ENCODE data around the gene GNPNAT1. TPM values are rescaled to one million over a fixed set of nuclear protein-coding genes. Genes with fewer than 3 reads are reported as not detected.

Gene GNPNAT1
- polyA plus RNA-seq, 1 of the 3 experiments (the other 2 are of a cell fraction): 15.2 TPM

DNA sequence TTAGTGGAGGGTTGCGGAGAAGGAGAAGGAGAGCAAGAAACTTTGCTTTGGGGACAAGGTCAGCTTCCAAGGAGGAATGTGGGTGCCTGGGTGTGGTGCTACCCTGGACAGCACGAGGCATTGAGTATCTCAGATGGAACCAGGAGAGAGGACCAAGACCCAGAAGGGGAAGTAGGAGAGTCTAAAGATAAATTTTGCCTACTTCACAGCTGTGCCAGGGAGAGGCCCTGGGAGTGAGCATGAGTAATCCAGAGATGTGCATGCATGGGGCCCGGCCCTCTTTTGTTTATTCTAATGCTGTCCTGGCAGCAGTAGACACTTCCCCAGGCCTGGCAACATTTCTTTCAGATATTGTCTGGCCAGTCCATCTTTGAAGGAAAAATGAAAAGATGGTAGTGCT lies 49.5 kb upstream of the GNPNAT1 start:
- H3K9me2 ChIP-seq: no peaks in the 10 kb centered on the region
- peak overlapping the region; percentile 55; the same call in 1 of the 2 replicates for H3K4me2 ChIP-seq
- DNase-seq: no peak
- no peak overlapping the region; the same call in 1 of the 2 replicates for H3K9ac ChIP-seq
- H3F3A ChIP-seq (replicated peaks; ENCODE audit: insufficient read depth): peaks cover 24% of the 10 kb centered on the region
- no peaks in the 10 kb centered on the region for H3K9me3 ChIP-seq
- no peak overlapping the region for H3K4me3 ChIP-seq (ENCODE audit: low read depth in 2 of 2, low read length in 1 of 2)
- H4K20me1 ChIP-seq (ENCODE audit: insufficient read depth): no peaks in the 10 kb centered on the region
- peak; percentile 15; the same call in 1 of the 2 replicates for TF ChIP-seq FOSL2 (IDR thresholded peaks at IDR 0.05; ENCODE audit: borderline replicate concordance, low read depth)
- TF ChIP-seq, protein P1, sequence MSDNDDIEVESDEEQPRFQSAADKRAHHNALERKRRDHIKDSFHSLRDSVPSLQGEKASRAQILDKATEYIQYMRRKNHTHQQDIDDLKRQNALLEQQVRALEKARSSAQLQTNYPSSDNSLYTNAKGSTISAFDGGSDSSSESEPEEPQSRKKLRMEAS (IDR thresholded peaks at IDR 0.05; ENCODE audit: low read depth): 0 out of 2 replicates have a peak, but pooled peaks have one; percentile 16
- no peak for TF ChIP-seq ELF1 (IDR thresholded peaks at IDR 0.05)
- no peak for TF ChIP-seq TAF1 (IDR thresholded peaks at IDR 0.05; ENCODE audit: borderline replicate concordance, low read depth, low read length)
- peak; percentile 46; the same call in 1 of the 2 replicates for TF ChIP-seq NFIC (IDR thresholded peaks at IDR 0.05; ENCODE audit: borderline replicate concordance)
- TF ChIP-seq EZH2phosphoT487 (IDR thresholded peaks at IDR 0.05; ENCODE audit: borderline replicate concordance, low read depth): no peak
- TF ChIP-seq, protein P2, sequence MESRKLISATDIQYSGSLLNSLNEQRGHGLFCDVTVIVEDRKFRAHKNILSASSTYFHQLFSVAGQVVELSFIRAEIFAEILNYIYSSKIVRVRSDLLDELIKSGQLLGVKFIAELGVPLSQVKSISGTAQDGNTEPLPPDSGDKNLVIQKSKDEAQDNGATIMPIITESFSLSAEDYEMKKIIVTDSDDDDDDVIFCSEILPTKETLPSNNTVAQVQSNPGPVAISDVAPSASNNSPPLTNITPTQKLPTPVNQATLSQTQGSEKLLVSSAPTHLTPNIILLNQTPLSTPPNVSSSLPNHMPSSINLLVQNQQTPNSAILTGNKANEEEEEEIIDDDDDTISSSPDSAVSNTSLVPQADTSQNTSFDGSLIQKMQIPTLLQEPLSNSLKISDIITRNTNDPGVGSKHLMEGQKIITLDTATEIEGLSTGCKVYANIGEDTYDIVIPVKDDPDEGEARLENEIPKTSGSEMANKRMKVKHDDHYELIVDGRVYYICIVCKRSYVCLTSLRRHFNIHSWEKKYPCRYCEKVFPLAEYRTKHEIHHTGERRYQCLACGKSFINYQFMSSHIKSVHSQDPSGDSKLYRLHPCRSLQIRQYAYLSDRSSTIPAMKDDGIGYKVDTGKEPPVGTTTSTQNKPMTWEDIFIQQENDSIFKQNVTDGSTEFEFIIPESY (IDR thresholded peaks at IDR 0.05; ENCODE audit: borderline replicate concordance, low read depth): no peak
- TF ChIP-seq, protein P3, sequence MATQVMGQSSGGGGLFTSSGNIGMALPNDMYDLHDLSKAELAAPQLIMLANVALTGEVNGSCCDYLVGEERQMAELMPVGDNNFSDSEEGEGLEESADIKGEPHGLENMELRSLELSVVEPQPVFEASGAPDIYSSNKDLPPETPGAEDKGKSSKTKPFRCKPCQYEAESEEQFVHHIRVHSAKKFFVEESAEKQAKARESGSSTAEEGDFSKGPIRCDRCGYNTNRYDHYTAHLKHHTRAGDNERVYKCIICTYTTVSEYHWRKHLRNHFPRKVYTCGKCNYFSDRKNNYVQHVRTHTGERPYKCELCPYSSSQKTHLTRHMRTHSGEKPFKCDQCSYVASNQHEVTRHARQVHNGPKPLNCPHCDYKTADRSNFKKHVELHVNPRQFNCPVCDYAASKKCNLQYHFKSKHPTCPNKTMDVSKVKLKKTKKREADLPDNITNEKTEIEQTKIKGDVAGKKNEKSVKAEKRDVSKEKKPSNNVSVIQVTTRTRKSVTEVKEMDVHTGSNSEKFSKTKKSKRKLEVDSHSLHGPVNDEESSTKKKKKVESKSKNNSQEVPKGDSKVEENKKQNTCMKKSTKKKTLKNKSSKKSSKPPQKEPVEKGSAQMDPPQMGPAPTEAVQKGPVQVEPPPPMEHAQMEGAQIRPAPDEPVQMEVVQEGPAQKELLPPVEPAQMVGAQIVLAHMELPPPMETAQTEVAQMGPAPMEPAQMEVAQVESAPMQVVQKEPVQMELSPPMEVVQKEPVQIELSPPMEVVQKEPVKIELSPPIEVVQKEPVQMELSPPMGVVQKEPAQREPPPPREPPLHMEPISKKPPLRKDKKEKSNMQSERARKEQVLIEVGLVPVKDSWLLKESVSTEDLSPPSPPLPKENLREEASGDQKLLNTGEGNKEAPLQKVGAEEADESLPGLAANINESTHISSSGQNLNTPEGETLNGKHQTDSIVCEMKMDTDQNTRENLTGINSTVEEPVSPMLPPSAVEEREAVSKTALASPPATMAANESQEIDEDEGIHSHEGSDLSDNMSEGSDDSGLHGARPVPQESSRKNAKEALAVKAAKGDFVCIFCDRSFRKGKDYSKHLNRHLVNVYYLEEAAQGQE (IDR thresholded peaks at IDR 0.05; ENCODE audit: low read depth, low read length): peak; percentile 45; the same call in 1 of the 2 replicates
- TF ChIP-seq RXRA (IDR thresholded peaks at IDR 0.05; ENCODE audit: borderline replicate concordance, low read depth): no peak
- TF ChIP-seq TCF12 (IDR thresholded peaks at IDR 0.05): no peak
- no peak for TF ChIP-seq MEF2A (IDR thresholded peaks at IDR 0.05; ENCODE audit: borderline replicate concordance, low read depth)
- TF ChIP-seq, protein P4, sequence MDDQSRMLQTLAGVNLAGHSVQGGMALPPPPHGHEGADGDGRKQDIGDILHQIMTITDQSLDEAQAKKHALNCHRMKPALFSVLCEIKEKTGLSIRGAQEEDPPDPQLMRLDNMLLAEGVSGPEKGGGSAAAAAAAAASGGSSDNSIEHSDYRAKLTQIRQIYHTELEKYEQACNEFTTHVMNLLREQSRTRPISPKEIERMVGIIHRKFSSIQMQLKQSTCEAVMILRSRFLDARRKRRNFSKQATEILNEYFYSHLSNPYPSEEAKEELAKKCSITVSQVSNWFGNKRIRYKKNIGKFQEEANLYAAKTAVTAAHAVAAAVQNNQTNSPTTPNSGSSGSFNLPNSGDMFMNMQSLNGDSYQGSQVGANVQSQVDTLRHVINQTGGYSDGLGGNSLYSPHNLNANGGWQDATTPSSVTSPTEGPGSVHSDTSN (IDR thresholded peaks at IDR 0.05): no peak
- no peak for TF ChIP-seq EP300 (IDR thresholded peaks at IDR 0.05; ENCODE audit: borderline replicate concordance in 1 of 2, low read depth in 1 of 2, low read length in 1 of 2)
- TF ChIP-seq SMC3 (IDR thresholded peaks at IDR 0.05; ENCODE audit: low read depth, low read length): no peak
- no peak for TF ChIP-seq POLR2AphosphoS5 (IDR thresholded peaks at IDR 0.05; ENCODE audit: low read depth, low read length)
- ChIA-PET POLR2A (no interaction called here), CTCF (interaction anchor here (0.7 to 2.2 kb wide), 6 partner anchors 8 to 120 kb away, joined by 3 to 8 read pairs (median 6); no protein-coding TSS in a partner anchor)
- H3K27me3 ChIP-seq (ENCODE audit: insufficient read depth): no peaks in the 10 kb centered on the region
- H3K4me1 ChIP-seq (ENCODE audit: control insufficient read depth in 1 of 2, insufficient read depth in 2 of 2, low read depth in 1 of 2, low read length in 1 of 2): peaks cover 6 to 32% of the 10 kb centered on the region in 2 experiments; a peak in 2 of 4 replicates
- no peaks in the 10 kb centered on the region for H3K36me3 ChIP-seq (replicated peaks in 1 of 2; ENCODE audit: control insufficient read depth in 1 of 2, insufficient read depth in 2 of 2, low read length in 1 of 2)
- H3K27ac ChIP-seq (ENCODE audit: low read depth in 2 of 2, low read length in 1 of 2): peak overlapping the region in 1 of 2 experiments; percentile 84; a peak in 2 of 4 replicates
- WGBS (ENCODE audit: low lambda C conversion rate): 49% methylated on average over 3 of the region's 3 CpGs
- peak overlapping the region; percentile 54; the same call in 1 of the 2 replicates for H2AFZ ChIP-seq (ENCODE audit: low read depth)
- no peaks in the 10 kb centered on the region for H3K79me2 ChIP-seq (ENCODE audit: insufficient read depth)

Data from SK-N-SH (cell line).